Heart left ventricle (tissue), 16 donors: ENCODE results near the gene SULT1C3. TPM values are rescaled to one million over a fixed set of nuclear protein-coding genes. Genes with fewer than 3 reads are reported as not detected.

Source experiments
- ATAC-seq, 4 donors: fragments of 200-7000 bp; cut with Tn5 transposase; one replicate each; pipeline ENCODE4 v1.9.1; 2020 to 2022; ENCODE audit warnings: moderate library complexity in 4 of 4, mild to moderate bottlenecking in 3 of 4, moderate number of reproducible peaks in 1 of 4
- DNase-seq, 5 donors: peaks; one replicate each; pipeline ENCODE4 v3.0.0-alpha.2; 2020
- H3K27ac ChIP-seq, 12 donors: fragments of 200-600 bp; sonication (generic) in 4 of 12; one replicate each; pipeline versions ENCODE4 v1.5.0 to v1.8.0; 2016 to 2022; ENCODE audit warnings: mild to moderate bottlenecking in 2 of 12
- H3K27me3 ChIP-seq, 9 donors: fragments of 200-600 bp; sonication (generic) in 2 of 9; one replicate each; pipeline versions ENCODE4 v1.5.1 to v1.8.0; 2016 to 2022; ENCODE audit warnings: mild to moderate bottlenecking in 3 of 9
- H3K36me3 ChIP-seq, 9 donors: fragments of 200-600 bp; sonication (generic) in 2 of 9; one replicate each; pipeline versions ENCODE4 v1.5.0 to v1.8.0; 2018 to 2022; ENCODE audit warnings: mild to moderate bottlenecking in 2 of 9
- H3K4me1 ChIP-seq, 12 donors: fragments of 200-600 bp; sonication (generic) in 4 of 12; one replicate each; pipeline versions ENCODE4 v1.5.0 to v1.8.0; 2016 to 2022; ENCODE audit warnings: mild to moderate bottlenecking in 3 of 12
- H3K4me3 ChIP-seq, 12 donors: fragments of 200-600 bp; sonication (generic) in 4 of 12; one replicate each; pipeline versions ENCODE4 v1.5.0 to v1.8.0; 2017 to 2022; ENCODE audit warnings: mild to moderate bottlenecking in 9 of 12, moderate library complexity in 4 of 12
- H3K9me3 ChIP-seq, 12 donors: fragments of 200-600 bp; sonication (generic) in 4 of 12; one replicate each; pipeline versions ENCODE4 v1.5.0 to v1.8.0; 2016 to 2022; ENCODE audit warnings: mild to moderate bottlenecking in 1 of 12
- POLR2A ChIP-seq, 2 donors: fragments of 450-650 bp; IDR thresholded peaks; one replicate each; pipeline ENCODE4 v1.6.1; 2017; ENCODE audit warnings: antibody characterized with exemption in 2 of 2, mild to moderate bottlenecking in 2 of 2, moderate library complexity in 2 of 2
- WGBS, 4 donors: extraction: QIAGEN DNeasy Blood & Tissue Kit in 2 of 4; methylation state at CpG; one replicate each; pipeline versions ENCODE4 v1.1.5 to v1.1.7; 2013 to 2018; 5-methylcytosine and 5-hydroxymethylcytosine counted together
- intact Hi-C, 10 donors: fragments of 100-400 bp; cut with DNase I; formaldehyde crosslinking; loops; one replicate each; pipeline versions ENCODE4 v1.11.1 to v1.14.2; 2022
- polyA plus RNA-seq, 2 donors: library from polyadenylated mRNA; stranded (reverse); fragments of 200-250 nt; gene quantifications; one replicate each; pipeline ENCODE4 v1.2.3, GENCODE V29; 2013
- total RNA-seq, 9 donors: library from RNA; depleted of rRNA in 2 of 9; stranded (reverse); fragments of >200 nt in 2 of 9; fragmentation: NEBNext Ultra II Directional in 3 of 9; extraction: Animal tissue kit (Norgen Biotek cat#: 25700) in 3 of 9; gene quantifications; one replicate each; pipeline versions ENCODE4 v1.1.0 to v1.2.4, GENCODE V29; 2016 to 2023
- TF ChIP-seq, protein P1 (sequence below), 12 donors: fragments of 200-600 bp; sonication (generic) in 4 of 12; IDR thresholded peaks; one replicate each; pipeline versions ENCODE4 v1.5.0 to v1.8.0; 2018 to 2022; ENCODE audit warnings: antibody characterized with exemption in 12 of 12, mild to moderate bottlenecking in 5 of 12
- donor health status: ischemic (EF 13 %, LVEDD 7.1; RV severe dilation, severe dysfunction).
- donor health status: healthy with polysubstance abuse.
- donor health status: DM: no; HTN: yes; CAD: no.
- donor health status: DM: no; HTN: no; CAD: no.
- donor health status: ischemic (EF 25% LVEDD 6.9; RV normal size, moderate dysfunction).
- donor health status: ischemic (EF 25% LVEDD 5.7; RV mildly dilated, moderate dysfunction).
- donor health status: healthy.
- donor health status: DM: yes; HTN: yes; CAD: no.
- donor health status: ischemic (EF 35%, LVEDD 5.7; RV mildly dilated, moderate dysfunction).
- donor health status: nonischemic (EF 11% LVEDD 7.7; RV severe dilation, severe dysfunction).
- donor health status: DM: yes; HTN: yes; CAD: no.
- donor health status: PGD.
- donor health status: ischemic (EF 29% LVEDD 5.4; RV normal size, mild dysfunction).
- donor health status: nonischemic (EF 23%, LVEDD 6.1; RV moderate dilation, normal function).

The SULT1C3 gene
- total and polyA plus RNA-seq, 11 donors = not detected

DNA sequence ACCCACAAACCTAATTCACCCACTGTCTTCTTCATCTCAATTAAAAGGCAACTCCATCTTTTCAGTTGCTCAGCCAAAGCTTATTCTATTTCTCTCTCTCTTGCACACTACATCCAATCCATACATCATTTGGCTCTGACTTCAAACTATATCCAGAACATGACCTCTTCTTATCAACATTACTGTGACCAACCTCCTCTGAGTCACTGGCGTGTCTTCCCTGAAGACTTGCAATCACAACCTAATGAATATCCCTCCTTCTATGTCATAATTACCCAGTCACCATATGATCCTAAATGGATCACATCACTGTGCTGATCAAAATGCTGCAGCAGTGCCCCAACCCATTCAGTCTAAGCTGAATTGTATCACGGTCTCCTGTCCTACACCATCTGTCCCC lies 22.6 kb upstream of the SULT1C3 start:
- Histone ChIP-seq H3K4me3 (no peak overlapping the region), H3K27ac (no peak overlapping the region), H3K9me3 (no peaks in the 10 kb centered on the region), H3K36me3 (no peaks in the 10 kb centered on the region), H3K27me3 (no peaks in the 10 kb centered on the region), H3K4me1 (peaks cover 0 to 7% (median 0%) of the 10 kb centered on the region in 12 donors)
- DNase-seq (no peak), ATAC-seq (no peak)
- WGBS, 4 donors = 80 to 90% (median 86%) methylated on average over 2 of the region's 2 CpGs
- no peak for TF ChIP-seq POLR2A (IDR thresholded peaks at IDR 0.05)
- TF ChIP-seq, protein P1, sequence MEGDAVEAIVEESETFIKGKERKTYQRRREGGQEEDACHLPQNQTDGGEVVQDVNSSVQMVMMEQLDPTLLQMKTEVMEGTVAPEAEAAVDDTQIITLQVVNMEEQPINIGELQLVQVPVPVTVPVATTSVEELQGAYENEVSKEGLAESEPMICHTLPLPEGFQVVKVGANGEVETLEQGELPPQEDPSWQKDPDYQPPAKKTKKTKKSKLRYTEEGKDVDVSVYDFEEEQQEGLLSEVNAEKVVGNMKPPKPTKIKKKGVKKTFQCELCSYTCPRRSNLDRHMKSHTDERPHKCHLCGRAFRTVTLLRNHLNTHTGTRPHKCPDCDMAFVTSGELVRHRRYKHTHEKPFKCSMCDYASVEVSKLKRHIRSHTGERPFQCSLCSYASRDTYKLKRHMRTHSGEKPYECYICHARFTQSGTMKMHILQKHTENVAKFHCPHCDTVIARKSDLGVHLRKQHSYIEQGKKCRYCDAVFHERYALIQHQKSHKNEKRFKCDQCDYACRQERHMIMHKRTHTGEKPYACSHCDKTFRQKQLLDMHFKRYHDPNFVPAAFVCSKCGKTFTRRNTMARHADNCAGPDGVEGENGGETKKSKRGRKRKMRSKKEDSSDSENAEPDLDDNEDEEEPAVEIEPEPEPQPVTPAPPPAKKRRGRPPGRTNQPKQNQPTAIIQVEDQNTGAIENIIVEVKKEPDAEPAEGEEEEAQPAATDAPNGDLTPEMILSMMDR (IDR thresholded peaks at IDR 0.05) = no peak
- intact Hi-C loops = loop anchor here in 5 of 10 donors (5.0 to 10.0 kb wide), 2 partner anchors 365 to 368 kb away; no protein-coding TSS in a partner anchor

DNA sequence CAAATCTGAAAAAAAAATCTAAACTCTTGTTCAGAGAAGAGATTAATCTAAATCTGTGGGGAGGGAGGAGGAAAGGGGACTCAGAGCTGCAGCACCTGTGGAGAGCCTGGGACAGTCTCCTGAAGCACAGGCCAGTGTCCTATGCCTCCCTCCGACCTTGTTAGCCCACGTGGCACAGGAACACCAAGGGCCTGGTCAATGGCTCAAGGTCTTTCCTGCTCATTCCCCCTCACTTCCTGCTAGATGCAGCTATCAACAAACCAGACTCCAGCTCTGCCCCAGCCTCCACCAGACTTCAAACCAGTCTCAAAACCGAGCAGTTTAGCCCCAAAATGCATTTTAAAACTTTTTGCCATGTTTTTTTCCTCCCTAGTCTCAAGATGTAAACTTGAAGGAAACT lies 20.1 kb upstream of the SULT1C3 start:
- 33 to 47% (median 39%) methylated on average over 3 of the region's 3 CpGs for WGBS, 4 donors
- peaks cover 0 to 21% (median 11%) of the 10 kb centered on the region in 12 donors for H3K9me3 ChIP-seq
- no peak for DNase-seq
- no peaks in the 10 kb centered on the region for H3K27me3 ChIP-seq
- H3K36me3 ChIP-seq = no peaks in the 10 kb centered on the region
- no peak for ATAC-seq
- H3K4me3 ChIP-seq = no peak overlapping the region
- intact Hi-C loops = loop anchor here in 5 of 10 donors (5.0 to 10.0 kb wide), 2 partner anchors 363 to 365 kb away; no protein-coding TSS in a partner anchor
- TF ChIP-seq POLR2A (IDR thresholded peaks at IDR 0.05) = no peak
- TF ChIP-seq, protein P1 (IDR thresholded peaks at IDR 0.05) = no peak
- H3K4me1 ChIP-seq = peaks cover 0 to 7% (median 0%) of the 10 kb centered on the region in 12 donors
- no peak overlapping the region for H3K27ac ChIP-seq

DNA sequence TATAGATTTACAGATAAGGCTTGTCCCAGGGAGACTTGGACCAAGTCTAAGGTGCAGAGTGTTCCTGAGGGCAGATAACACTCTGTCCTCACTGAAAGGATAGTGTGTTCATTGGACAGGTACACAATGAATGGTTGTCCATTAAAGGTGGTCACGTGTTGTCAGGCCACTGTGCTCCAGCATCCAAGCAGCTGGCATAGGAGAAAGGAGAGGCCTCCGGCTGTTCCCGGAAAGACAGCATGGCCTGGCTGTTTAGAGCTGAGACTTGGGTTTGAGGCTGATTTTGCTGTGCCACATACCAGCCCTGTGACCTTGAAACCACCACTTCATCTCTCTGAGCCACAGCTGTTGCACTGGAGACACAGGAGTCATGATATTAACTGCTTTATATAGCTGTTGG lies 19.6 kb upstream of the SULT1C3 start:
- 85 to 92% (median 90%) methylated on average over 3 of the region's 3 CpGs for WGBS, 4 donors
- Histone ChIP-seq H3K9me3 (peaks cover 0 to 21% (median 11%) of the 10 kb centered on the region in 12 donors), H3K27me3 (no peaks in the 10 kb centered on the region), H3K36me3 (no peaks in the 10 kb centered on the region), H3K27ac (peak overlapping the region in 1 of 12 donors; percentile 42), H3K4me1 (peaks cover 0 to 7% (median 0%) of the 10 kb centered on the region in 12 donors), H3K4me3 (no peak overlapping the region)
- DNase-seq (no peak), ATAC-seq (no peak)
- intact Hi-C loops = no loop called here
- no peak for TF ChIP-seq POLR2A (IDR thresholded peaks at IDR 0.05)
- TF ChIP-seq, protein P1 (IDR thresholded peaks at IDR 0.05) = no peak

DNA sequence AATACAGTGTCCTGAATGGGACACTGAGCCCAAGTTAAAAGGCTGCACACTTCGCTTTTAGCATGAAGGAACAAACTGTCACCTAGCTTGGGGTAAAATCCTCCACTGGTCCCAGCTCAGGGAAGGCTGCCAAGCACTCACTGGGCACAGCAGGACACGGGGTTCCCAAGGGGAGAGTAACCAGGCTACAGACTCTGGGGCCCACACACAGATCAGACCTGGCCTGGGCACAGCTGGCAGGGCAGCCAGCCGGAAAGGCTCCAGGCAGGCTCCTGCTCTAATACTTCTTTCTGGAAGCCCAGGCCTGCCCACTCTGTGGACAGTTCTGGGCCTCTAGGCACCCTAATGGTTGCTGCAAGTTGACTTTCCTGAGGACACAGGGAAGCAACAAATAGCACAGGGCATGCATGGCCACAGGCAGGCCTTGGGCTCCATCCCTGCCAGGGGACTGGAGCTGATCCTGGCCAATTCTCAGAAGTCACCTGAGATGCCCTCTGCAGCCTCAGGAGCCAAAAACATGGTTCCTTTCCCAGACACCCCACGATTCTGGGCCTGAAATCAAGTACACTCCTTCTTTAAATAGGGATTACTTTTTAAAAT lies 18.7 kb upstream of the SULT1C3 start:
- peak in 3 of 5 donors; percentile 44 to 70 (median 58) for DNase-seq
- 41 to 80% (median 64%) methylated on average over 4 of the region's 4 CpGs for WGBS, 4 donors
- no peak overlapping the region for H3K4me3 ChIP-seq
- TF ChIP-seq, protein P1 (IDR thresholded peaks at IDR 0.05) = no peak
- TF ChIP-seq POLR2A (IDR thresholded peaks at IDR 0.05) = no peak
- peaks cover 0 to 21% (median 11%) of the 10 kb centered on the region in 12 donors for H3K9me3 ChIP-seq
- peaks cover 0 to 7% (median 0%) of the 10 kb centered on the region in 12 donors for H3K4me1 ChIP-seq
- no peaks in the 10 kb centered on the region for H3K36me3 ChIP-seq
- intact Hi-C loops = no loop called here
- H3K27me3 ChIP-seq = no peaks in the 10 kb centered on the region
- ATAC-seq = peak; percentile 91 to 96 (median 92)
- H3K27ac ChIP-seq = peak overlapping the region in 2 of 12 donors; percentile 42 to 45
